HL-60 (cell line): ENCODE measurements around the gene PDK1.

Experiments used
- DNase-seq, 2 experiments: peaks; one replicate each; pipeline ENCODE4 v3.0.0-alpha.2; 2010 to 2020; ENCODE audit warnings: low read depth in 1 of 2, low spot score in 1 of 2
- H3K27ac ChIP-seq: fragments of 250-450 bp; sonication (Bioruptor Pico); replicated peaks from 2 replicates; pipeline ENCODE4 v1.5.1; 2020; ENCODE audit warnings: mild to moderate bottlenecking, moderate library complexity
- H3K27me3 ChIP-seq: fragments of 250-450 bp; sonication (Bioruptor Pico); 2 replicates; pipeline ENCODE4 v1.5.1; 2021; ENCODE audit warnings: mild to moderate bottlenecking, moderate library complexity; ENCODE audit not compliant: insufficient read depth, poor library complexity, severe bottlenecking
- H3K4me3 ChIP-seq: replicated peaks from 2 replicates; pipeline ENCODE4 v1.5.1; 2011; ENCODE audit warnings: mild to moderate bottlenecking, control low read depth, low read length; ENCODE audit not compliant: insufficient read depth
- CTCF ChIP-seq: IDR thresholded peaks from one replicate; pipeline ENCODE4 v1.5.1; 2011; ENCODE audit warnings: low read length, control low read depth, inconsistent platforms; ENCODE audit not compliant: insufficient read depth
- GABPA ChIP-seq: IDR thresholded peaks from 2 replicates; pipeline ENCODE4 v1.6.1; 2012; ENCODE audit warnings: low read depth
- POLR2AphosphoS5 ChIP-seq: IDR thresholded peaks from 2 replicates; pipeline ENCODE4 v1.6.1; 2012; ENCODE audit warnings: low read depth
- SPI1 ChIP-seq: IDR thresholded peaks from 2 replicates; pipeline ENCODE4 v1.6.1; 2012; ENCODE audit warnings: low read depth, mild to moderate bottlenecking, borderline replicate concordance
- TF ChIP-seq, protein P1 (sequence below): IDR thresholded peaks from 2 replicates; pipeline ENCODE4 v1.6.1; 2012; ENCODE audit warnings: low read depth; ENCODE audit not compliant: insufficient replicate concordance

Gene PDK1

GRCh38 chr2:172600557-172601008, 44.7 kb downstream of the PDK1 start:
- H3K27ac ChIP-seq = no peak overlapping the region
- no peak for DNase-seq
- TF ChIP-seq POLR2AphosphoS5 = no peak
- TF ChIP-seq SPI1 = no peak
- TF ChIP-seq, protein P1, sequence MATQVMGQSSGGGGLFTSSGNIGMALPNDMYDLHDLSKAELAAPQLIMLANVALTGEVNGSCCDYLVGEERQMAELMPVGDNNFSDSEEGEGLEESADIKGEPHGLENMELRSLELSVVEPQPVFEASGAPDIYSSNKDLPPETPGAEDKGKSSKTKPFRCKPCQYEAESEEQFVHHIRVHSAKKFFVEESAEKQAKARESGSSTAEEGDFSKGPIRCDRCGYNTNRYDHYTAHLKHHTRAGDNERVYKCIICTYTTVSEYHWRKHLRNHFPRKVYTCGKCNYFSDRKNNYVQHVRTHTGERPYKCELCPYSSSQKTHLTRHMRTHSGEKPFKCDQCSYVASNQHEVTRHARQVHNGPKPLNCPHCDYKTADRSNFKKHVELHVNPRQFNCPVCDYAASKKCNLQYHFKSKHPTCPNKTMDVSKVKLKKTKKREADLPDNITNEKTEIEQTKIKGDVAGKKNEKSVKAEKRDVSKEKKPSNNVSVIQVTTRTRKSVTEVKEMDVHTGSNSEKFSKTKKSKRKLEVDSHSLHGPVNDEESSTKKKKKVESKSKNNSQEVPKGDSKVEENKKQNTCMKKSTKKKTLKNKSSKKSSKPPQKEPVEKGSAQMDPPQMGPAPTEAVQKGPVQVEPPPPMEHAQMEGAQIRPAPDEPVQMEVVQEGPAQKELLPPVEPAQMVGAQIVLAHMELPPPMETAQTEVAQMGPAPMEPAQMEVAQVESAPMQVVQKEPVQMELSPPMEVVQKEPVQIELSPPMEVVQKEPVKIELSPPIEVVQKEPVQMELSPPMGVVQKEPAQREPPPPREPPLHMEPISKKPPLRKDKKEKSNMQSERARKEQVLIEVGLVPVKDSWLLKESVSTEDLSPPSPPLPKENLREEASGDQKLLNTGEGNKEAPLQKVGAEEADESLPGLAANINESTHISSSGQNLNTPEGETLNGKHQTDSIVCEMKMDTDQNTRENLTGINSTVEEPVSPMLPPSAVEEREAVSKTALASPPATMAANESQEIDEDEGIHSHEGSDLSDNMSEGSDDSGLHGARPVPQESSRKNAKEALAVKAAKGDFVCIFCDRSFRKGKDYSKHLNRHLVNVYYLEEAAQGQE = no peak
- TF ChIP-seq CTCF = no peak
- no peak for TF ChIP-seq GABPA

DNA sequence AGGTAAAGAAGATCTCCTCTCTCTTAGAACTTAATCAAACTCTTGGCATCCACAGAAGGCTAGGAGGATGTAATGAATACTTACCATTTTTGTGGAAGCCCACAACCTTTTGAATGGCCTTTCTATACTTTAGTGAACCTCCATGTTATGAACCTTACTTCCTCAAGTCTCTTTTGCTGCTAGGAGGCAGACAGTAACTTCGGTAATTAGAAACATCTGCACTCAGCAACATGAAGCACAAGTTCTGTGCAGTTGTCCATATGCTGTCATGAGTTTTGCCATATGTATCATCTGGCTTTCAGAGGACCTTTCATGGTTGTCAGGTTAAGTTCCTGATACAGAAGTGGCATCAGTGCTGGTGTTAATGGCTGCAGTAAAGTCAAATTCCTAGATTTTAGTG, 50.4 kb downstream of the PDK1 start:
- Histone ChIP-seq H3K27me3 (no peaks in the 10 kb centered on the region), H3K4me3 (no peak overlapping the region), H3K27ac (no peak overlapping the region)
- TF ChIP-seq, protein P1 = no peak
- no peak for TF ChIP-seq SPI1
- no peak for TF ChIP-seq GABPA
- no peak for TF ChIP-seq CTCF
- TF ChIP-seq POLR2AphosphoS5 = no peak
- DNase-seq = no peak

More at GRCh38 chr2:172600557-172601008, 44.7 kb downstream of the PDK1 start:
- Histone ChIP-seq H3K4me3 (no peak overlapping the region), H3K27me3 (no peaks in the 10 kb centered on the region)

- H3K27ac ChIP-seq = no peak overlapping the region
- no peaks in the 10 kb centered on the region for H3K27me3 ChIP-seq
- H3K4me3 ChIP-seq = no peak overlapping the region
- TF ChIP-seq GABPA = no peak
- TF ChIP-seq SPI1 = no peak
- TF ChIP-seq POLR2AphosphoS5 = no peak
- TF ChIP-seq, protein P1 = no peak
- no peak for TF ChIP-seq CTCF
- peak in 1 of 2 experiments; percentile 33 for DNase-seq
These were observed 51.6 kb downstream of the PDK1 start for GRCh38 chr2:172607379-172607928.
